Right hindlimb (tissue), 1 donor: ENCODE results near the gene ARHGDIG.
"Not testable (repeated sequence)": the region's sequence is repeated elsewhere in the genome, so short reads cannot be mapped to it uniquely, and the experiment has no call there.

Source experiments
- DNase-seq: peaks from one replicate; pipeline ENCODE4 v3.0.0-alpha.2; 2018

ARHGDIG gene

DNA sequence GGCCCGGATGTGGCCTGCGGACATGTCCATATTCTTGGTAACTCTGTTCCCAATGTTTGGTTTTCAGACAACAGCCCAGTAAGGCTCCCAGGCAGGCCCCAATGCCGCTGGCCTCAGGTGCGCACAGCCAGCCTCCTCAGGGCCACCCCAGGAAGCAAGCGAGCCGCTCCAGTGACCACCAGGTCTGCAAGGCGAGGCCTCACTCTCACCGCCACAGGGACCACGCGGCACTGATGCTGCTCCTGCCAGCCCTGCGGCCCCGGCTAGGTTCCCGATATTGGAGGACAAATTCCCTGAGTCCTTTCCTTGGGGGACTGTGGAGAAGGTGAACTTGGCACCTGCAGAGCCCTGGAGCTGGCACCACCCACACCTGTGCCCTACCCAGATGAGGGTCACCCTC, 21.6 kb downstream of the ARHGDIG start:
- no peak for DNase-seq

DNA sequence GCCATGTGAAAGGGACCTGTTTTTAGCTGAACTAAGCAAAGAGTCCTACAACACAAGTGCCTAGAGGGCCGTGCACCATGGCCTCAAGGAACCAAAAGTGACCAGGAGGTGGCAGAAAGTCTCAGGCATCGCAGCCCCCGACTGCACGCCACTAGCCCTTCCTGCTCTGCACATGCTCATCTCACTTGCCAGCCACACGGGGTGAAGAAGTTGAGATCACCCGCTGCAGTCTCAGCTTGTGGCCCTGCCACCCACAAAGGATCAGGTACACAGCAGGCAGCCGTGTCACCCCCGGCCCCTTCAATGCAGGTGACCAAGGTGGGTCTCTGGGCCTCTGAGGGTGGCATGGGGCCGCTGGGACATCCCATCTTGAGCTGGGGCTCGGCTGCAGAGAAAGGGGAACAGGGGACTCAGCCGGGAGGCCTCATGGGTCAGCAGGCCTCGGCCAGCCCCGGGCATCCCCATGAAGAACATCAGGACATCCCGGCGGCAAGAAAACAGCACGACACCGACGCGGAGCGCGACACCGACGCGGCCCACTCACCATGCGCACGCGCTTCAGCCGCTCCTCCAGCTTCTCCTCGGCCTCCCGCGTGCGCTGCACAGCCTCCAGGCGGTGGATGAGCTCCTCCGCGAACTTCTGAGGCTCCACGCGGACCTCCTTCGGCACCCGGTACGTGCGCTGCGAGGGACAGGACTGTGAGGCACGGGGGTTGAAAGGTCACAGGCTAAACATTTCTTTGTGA, 23.5 kb downstream of the ARHGDIG start:
- no peak for DNase-seq

DNA sequence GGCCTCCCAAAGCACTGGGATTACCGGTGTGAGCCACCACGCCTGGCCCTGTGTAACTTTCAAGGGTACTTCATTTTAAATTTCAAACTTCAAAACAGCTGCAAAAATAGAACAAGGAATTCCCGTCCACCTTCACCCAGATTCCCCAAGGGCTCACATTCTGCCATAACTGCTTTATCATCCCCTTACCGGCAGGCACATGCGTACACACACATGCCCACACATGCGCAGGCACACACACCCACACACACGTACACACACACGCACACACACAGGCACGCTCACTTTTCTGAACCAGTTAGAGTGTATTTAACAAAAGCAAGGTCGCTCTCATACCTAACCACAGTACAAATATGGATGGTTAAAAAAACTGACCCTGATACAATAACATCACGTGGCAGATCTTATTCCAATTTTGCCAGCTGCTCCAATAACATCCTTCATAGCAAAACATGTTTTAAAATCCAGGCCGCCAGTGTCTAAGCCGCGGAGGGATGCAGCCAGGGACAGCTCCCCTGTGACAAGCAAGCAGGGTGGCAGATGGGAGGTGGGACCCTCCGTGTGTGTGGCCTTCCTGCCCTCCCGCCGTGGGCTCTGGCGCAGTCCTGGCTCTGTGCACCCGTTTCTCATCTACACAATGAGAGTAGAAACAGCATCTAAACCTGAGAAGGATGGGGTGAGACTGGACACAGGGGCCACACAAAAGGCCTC, 25.7 kb downstream of the ARHGDIG start:
- DNase-seq = no peak

DNA sequence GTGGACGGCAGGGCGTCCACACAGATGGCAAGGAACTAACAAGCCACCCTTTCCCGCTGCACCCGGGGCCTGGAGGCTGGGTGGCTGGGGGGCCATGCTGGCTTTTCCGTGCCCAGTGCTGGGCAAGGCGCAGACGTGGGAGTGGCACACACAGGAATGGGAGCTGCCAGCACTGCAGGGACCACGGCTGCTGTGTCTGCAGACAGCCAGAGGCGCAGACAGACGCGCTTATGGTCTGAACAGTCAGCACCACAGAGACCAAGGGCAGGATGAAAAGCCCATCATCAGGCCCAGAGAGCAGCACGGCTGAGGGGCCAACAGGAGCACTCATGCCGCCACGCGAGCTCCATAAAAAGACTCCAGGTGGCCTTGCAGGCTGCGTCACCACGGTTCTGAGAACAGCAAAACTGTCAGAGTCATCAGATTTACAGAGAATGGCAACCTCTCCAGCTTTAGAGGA, 26.6 kb downstream of the ARHGDIG start:
- DNase-seq = no peak

DNA sequence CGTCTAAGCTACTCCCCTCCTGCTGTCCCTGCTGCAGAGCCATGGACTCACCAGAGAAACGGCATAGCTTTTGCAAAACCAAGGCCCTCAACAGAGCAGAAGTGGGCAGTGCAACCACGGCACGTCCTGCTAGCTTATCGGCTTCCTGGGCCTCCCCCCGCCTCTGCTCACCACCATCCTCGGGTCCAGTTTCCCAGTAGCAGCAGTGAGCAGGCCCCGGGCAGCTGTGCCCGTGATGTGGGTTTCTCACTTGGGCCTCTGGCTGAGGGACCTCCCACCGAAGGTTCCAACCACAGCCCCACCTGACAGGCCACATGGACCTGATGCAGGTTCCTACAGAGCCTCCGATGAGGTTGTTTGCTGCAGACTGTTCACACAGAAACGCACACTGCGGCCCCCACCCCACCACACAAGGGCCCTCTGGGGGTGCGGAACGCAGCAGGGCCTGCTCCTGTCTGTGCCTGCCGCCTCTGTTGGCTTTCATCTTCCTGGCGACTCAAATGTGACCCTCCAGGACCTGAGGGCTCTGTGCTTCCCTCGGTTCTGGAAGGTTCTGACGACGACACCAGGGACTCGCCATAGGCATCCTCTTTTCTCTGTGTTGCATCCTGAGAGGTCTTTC, 27.4 kb downstream of the ARHGDIG start:
- no peak for DNase-seq

DNA sequence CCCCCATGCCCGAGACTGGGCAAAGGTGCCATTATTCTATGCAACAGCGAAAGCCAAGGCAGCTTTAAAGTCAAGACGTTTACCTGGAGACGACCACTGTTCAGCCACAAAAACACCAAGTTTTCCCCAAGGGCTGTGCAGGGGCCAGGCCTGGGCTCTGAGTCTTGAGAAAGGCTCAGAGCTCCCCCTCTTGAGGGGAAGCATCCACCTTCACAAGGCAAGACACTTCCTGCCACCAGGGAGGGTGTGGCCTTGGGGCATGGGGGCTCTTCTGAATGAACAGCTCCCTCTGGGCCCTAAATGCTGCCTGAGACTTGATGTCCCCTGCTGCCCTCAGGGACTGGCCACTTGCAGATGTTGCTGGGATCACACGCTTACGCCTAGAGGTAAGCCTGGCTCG, 29.1 kb downstream of the ARHGDIG start:
- no peak for DNase-seq

DNA sequence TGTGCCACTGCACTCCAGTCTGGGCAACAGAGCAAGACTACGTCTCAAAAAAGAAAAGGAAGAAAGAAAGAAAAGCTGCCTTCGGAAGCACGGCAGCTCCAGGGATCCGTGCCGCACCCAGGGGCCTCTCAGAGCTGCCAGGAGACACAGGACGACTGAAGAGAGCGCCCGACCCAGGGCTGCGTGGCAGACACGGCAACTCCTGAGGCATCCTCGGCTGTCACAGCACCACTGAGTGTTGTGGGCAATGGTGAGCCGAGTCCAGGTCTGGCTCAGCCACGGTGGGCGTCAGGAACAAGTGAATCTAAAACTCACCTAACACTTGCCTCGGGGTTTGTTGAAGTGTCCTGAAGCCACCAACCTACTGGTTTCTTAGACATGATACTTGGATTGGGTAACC, 31.3 kb downstream of the ARHGDIG start:
- DNase-seq = no peak

DNA sequence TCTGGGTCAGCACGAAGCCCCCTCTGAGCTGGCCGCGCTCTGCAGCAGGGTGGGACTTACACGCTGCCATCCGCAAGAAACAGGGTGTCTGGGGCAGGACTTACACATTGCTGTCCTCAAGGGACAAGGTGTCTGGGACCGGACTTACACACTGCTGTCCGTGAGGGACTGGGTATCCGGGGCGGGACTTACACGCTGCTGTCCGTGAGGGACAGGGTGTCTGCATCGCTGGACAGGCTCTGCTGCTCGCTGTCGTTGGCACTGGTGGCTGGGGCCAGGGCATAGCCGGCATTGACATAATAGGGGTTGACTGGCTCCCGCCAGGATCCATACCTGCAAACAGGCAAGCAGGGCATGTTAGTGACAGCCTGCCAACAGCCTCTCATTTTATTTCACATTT, 34.0 kb downstream of the ARHGDIG start:
- no peak for DNase-seq

DNA sequence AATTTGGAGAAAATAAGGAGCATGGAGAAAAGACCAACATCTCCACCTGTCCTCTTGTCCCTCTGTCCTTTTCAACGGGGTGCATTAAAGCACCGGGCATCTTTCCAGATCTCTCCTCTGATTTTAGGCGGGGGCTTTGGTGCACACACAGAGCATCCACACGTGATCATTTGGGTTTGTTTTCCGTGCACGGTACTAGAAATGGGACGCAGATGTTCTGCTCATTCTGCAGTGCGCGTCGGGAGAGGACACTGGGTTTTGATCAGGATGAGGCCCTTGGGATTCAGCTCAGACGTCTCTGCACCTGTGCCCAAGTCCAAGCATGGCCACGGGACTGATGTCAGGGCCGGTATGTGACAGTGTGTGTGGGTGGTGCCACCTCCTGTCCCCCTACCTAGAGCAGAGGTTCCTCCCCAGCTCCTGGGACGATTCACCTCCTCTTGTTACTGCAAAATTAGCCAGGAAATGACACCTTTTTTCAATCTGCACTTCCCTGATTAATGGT, 34.5 kb downstream of the ARHGDIG start:
- no peak for DNase-seq

DNA sequence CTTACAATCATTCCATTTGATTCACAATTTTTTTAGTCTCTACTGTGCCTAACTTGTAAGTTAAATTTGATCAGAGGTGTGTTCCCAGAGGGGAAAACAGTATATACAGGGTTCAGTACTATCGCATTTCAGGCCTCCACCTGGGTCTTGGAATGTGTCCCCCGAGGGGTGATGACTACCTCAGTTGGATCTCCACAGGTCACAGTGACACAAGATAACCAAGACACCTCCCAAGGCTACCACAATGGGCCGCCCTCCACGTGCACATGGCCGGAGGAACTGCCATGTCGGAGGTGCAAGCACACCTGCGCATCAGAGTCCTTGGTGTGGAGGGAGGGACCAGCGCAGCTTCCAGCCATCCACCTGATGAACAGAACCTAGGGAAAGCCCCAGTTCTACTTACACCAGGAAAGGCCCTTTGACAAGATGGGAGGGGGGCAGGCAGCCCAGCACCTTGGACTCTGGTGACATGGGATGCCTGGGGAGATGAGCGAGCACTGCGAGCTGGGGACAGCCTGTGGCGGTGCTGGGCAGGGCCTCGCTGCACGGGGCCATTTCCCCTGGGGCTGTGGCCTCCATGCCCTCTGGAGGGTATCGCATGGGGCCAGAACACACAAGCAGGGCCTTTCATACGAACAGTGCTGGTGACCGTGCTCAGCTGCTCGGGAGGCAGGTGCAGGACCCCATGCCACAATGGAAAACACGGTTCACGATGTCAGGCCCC, 36.5 kb downstream of the ARHGDIG start:
- DNase-seq = no peak

DNA sequence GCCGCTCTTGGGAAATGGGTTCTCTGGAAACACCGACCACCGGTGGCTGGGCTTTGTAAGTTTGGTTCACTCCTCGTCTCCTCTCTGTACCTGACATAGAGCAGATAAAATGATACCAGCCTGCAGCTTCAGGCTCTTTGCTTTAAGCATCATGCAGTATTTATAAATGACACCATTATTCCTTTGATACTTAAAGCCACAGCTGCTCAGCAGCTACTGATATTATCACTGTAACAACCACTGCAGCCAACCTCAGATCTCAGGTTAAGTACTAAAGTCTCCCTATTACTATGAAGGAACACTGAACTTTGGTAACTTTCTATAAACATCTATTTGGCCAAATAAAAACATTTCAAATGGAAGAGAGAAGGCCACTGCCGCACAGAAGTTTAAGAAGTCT, 37.2 kb downstream of the ARHGDIG start:
- DNase-seq = no peak

DNA sequence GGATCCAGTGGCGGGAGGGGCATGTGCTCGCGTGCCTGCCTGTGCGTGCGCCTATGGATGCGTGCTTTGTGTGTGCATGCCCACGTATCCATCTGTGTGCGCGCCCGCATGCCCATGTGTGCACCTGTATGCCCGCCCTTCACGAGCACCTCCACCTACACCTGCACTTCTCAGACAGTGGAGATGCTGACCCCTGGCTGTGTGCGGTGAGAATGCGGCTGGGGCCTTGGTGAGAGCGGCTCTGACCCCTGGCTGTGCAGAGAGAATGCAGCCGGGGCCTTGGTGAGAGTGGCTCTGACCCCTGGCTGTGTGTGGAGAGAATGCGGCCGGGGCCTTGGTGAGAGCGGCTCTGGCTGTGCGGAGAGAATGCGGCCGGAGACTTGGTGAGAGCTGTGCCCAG, 38.2 kb downstream of the ARHGDIG start:
- DNase-seq = no peak

DNA sequence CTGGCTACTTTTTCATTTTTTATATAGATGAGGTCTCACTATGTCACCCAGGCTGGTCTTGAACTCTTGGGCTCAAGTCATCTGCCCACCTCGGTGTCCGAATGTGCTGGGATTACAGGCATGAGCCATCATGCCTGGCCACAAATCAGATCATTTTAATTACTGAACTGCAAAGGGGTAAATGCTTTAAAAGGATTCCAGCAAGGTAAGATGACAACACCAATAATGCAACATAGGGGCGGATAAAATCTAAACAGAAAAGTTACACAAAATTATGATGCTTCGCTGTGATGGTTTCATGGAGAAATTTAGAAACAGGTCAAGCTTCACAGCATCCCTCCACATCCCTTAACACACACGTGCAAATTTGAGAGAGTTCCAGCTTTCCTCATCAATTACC, 39.8 kb downstream of the ARHGDIG start:
- no peak for DNase-seq

DNA sequence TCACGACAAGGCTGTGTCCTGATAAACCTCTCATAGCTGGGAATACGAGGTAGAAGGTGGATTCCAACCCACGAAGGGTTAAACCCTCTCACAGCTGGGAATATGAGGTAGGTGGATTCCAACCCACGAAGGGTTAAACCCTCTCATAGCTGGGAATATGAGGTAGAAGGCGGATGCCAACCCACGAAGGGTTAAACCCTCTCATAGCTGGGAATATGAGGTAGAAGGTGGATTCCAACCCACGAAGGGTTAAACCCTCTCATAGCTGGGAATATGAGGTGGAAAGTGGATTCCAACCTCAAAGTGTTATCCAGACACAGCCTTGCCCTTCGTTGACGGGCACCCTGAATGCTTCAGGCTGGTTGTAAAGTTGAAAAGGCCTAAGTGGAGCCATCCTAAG, 41.1 kb downstream of the ARHGDIG start:
- no peak for DNase-seq

DNA sequence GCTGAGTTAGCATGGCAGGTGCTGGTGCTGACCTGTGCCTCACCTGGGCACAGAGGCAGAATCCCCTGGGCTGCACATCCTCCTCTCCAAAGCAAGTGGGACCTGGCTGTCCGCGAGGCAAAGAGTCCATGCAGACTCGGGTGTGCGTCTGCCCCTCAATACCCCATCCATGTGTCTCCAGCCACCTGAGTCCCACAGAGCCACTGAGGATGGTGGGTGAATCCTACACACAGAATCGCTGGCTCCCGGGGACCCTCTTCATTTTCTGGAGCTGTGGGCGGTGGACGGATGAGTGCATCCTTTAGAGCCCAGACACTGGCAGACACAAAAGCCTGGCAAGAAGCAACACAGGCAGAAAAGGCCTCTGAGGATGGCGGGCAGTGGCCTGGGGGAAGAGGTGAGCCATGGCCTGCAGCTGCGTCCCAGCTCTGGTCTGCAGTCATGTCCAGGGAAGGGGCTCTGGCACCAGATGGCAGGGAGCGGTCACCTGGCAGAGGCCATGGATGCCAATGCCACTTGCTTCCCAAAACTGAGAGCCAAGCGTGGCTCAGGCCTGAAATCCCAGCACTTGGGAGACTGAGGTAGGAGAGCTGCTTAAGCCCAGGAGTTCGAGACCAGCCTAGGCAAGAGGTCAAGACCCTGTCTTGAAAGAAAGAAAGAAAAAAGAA, 42.2 kb downstream of the ARHGDIG start:
- no peak for DNase-seq

DNA sequence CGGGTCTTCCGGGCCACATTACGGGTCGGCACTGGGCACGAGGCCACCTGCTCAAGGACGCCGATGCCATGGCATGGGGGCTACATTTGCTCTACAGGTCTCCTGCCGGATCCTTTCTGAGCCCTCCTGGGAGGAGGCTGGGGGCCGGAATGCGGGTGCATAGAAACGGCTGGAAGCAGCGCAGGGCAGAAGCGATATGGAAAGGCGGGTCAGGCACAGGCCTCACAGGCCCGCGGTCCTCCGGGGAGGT, 43.7 kb downstream of the ARHGDIG start:
- DNase-seq = no peak

DNA sequence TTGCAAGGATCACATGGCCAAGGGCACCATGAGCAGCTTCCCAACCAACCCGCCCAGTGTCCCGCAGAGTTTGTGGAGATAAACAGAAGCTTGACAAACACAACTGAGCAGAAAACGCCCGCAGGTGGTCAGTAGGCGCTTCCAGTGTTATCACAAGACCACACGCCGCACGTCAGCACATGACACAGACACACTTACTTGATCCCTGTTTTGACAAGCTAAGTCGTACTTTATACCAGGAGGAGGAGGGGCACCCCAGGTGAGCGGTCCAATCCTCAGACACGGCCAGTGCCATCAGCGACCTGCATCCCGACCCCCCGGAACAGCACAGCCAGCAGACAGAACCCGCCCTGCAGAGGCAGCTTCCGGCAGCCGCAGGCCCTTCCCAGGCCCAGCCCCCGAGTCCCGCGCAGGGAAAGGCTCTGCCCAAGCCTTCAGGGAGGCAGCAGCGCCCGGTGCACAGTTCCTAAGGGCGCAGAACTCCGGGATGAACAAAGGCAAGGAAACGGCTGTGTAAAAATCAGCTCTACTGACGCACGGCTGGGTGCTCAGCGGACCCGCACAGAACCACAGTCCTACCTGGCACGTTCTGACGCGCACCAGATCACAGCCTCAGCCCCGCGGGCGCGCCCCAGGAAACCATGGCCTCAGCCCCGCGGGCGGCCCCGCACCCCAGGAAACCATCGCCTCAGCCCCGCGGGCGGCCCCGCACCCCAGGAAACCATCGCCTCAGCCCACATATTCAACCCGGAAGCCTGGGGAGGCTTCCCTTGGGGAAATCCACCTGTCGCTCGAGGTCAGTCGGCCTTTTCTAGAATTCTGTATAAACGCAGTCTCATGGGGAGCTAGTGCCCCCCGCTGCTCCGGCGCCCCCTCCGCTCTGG, 44.3 kb downstream of the ARHGDIG start:
- no peak for DNase-seq

DNA sequence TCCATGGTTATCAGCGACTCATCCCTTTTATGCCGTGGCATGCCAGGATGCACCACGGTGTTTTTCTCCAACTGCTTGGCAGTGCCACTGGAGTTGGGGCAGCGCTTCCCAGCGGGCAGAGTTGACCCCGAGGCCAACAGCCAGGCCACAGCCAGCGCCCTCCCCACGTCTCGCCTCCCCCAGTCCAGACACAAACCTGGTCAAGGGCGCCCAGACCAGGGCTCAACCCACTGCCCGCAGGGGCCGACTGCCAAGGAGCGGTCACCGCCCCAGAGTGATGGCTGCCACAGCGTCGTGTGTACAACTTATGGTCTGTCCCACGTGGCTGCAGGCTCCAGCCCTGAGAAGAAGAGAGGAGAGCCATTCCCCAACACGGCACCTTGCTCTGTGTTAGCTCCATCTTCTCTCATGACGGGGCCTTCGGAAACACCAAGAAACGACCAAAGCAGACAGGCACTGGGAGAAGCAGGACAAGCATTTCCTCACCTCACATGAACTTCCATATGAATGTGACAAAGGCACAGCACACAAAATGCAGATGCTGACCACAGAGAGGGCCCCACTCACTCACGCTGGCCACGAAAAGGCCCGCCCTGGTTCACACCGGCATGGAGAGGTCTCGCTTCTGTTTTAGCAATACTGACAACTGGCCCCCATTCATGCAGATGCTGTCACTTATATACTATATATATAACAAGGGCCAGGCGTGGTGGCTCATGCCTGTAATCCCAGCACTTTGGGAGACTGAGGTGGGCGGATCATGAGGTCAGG, 45.2 kb downstream of the ARHGDIG start:
- DNase-seq = no peak

DNA sequence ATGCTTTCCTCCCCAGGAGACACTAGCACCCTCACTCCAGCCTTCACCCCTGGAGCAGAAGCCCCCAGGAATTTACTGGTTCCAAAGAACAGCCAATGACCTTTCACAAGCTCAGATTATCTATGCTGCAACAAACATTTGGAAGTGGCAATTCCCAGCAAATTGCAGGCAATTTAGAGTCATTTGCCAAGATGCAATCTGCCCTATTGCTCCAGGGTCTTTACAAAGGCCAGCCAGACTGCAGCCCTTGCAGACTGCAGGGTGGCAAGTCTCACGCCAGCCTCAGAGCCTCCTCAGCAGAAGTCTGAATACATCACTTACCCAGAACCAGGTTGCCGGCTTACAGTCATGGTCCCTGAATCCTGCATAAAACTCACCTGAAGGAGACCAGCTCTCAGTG, 50.4 kb downstream of the ARHGDIG start:
- DNase-seq = no peak

DNA sequence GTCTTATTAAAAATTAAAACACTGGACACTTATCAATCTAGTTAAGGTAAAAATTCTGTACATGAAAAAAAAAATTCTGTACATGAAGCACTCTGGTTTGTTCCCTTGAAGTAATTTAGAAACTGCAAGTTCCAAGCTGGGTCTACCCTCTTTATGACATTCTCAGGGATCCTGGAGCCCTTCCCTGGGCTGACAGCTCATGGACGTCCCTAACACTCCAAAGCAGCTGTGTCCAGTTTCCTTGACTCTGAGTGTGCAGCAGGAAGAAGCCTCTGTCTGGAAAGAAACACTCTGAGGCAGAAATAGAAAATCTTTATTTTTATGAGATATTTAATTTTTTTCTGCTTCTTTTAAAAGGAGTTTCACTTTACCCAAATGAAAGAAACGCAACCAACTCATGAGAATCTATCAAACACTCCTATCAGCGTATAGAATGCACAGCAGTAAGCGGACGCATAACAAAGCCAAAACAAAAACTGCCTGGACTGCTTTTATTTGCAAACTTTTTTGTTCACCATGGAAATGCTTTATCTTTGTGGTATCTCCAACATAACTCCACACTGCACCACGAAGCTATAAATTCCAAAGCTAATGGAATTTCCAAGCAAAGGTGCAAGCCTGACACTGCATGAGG, 50.9 kb downstream of the ARHGDIG start:
- DNase-seq = not testable (repeated sequence)
